Thyroid gland (tissue), 4 donors: Measurements from ENCODE around the gene MAST4. TPM values are rescaled to one million over a fixed set of nuclear protein-coding genes. Genes with fewer than 3 reads are reported as not detected.

Experiments used
- DNase-seq, 2 donors: peaks; one replicate each; pipeline ENCODE4 v3.0.0-alpha.2; 2019
- H3K27ac ChIP-seq, 3 donors: fragments of 200-600 bp; sonication (generic); 1 replicate in 2 of 3; 2 replicates in 1 of 3; pipeline ENCODE4 v1.5.1; 2016 to 2019; ENCODE audit warnings: mild to moderate bottlenecking in 1 of 3, moderate library complexity in 1 of 3
- H3K27me3 ChIP-seq: fragments of 200-600 bp; sonication (generic); one replicate; pipeline ENCODE4 v1.5.1; 2019
- H3K36me3 ChIP-seq, 2 donors: fragments of 200-600 bp; sonication (generic); one replicate each; pipeline ENCODE4 v1.5.1; 2016 to 2019
- H3K4me1 ChIP-seq, 2 donors: fragments of 200-600 bp; sonication (generic); one replicate each; pipeline ENCODE4 v1.5.1; 2017 to 2019
- H3K4me3 ChIP-seq, 3 donors: fragments of 200-600 bp; sonication (generic); replicated peaks in 1 of 3; 1 replicate in 2 of 3; 2 replicates in 1 of 3; pipeline ENCODE4 v1.5.1; 2016; ENCODE audit warnings: mild to moderate bottlenecking in 1 of 3
- H3K9me3 ChIP-seq: fragments of 200-600 bp; sonication (generic); one replicate; pipeline ENCODE4 v1.5.1; 2017
- POLR2A ChIP-seq, 2 donors: fragments of 450-650 bp; IDR thresholded peaks; one replicate each; pipeline ENCODE4 v1.6.1; 2017; ENCODE audit warnings: antibody characterized with exemption in 2 of 2, mild to moderate bottlenecking in 2 of 2, moderate library complexity in 1 of 2
- WGBS, 2 donors: methylation state at CpG; one replicate each; pipeline ENCODE4 v1.1.5; 2017; 5-methylcytosine and 5-hydroxymethylcytosine counted together
- intact Hi-C: fragments of 100-400 bp; cut with DNase I; formaldehyde crosslinking; loops from one replicate; pipeline ENCODE4 v1.15.1; 2023
- total RNA-seq, 4 donors: library from RNA; depleted of rRNA; stranded (reverse); fragments of >200 nt; gene quantifications; one replicate each; pipeline ENCODE4 v1.2.3, GENCODE V29; 2016
- TF ChIP-seq, protein P1 (sequence below), 6 experiments: fragments of 200-600 bp in 3 of 6; fragments of 450-650 bp in 3 of 6; sonication (generic) in 3 of 6; IDR thresholded peaks; one replicate each; pipeline ENCODE4 v1.5.1; 2016 to 2019; ENCODE audit warnings: antibody characterized with exemption in 6 of 6, mild to moderate bottlenecking in 2 of 6, inconsistent platforms in 1 of 6, moderate library complexity in 1 of 6

The MAST4 gene
- total RNA-seq, 4 donors from 2014 or later = 20.2 to 38.3 (median 24.4) TPM

DNA sequence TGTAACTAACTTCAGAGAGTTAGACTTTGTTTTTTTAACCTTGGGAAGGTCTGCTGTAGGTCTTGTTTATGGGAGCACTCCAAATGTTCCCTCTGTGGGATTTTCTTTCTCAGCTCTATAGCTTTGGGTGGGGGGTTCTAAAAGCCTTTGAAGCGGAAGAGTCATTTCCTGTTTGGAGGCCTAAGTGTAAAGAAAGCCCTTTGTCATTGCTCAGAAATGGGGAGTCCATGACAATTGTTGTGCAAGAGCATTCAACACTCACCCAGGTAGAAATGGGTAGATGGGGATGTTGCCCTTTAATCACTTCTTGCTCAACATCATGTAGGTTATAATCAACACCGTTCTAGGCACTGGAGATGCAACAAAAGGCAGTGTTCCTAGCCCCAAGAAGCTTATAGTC lies 30.3 kb upstream of the MAST4 start:
- TF ChIP-seq POLR2A (IDR thresholded peaks at IDR 0.05) = no peak
- TF ChIP-seq, protein P1, sequence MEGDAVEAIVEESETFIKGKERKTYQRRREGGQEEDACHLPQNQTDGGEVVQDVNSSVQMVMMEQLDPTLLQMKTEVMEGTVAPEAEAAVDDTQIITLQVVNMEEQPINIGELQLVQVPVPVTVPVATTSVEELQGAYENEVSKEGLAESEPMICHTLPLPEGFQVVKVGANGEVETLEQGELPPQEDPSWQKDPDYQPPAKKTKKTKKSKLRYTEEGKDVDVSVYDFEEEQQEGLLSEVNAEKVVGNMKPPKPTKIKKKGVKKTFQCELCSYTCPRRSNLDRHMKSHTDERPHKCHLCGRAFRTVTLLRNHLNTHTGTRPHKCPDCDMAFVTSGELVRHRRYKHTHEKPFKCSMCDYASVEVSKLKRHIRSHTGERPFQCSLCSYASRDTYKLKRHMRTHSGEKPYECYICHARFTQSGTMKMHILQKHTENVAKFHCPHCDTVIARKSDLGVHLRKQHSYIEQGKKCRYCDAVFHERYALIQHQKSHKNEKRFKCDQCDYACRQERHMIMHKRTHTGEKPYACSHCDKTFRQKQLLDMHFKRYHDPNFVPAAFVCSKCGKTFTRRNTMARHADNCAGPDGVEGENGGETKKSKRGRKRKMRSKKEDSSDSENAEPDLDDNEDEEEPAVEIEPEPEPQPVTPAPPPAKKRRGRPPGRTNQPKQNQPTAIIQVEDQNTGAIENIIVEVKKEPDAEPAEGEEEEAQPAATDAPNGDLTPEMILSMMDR (IDR thresholded peaks at IDR 0.05) = no peak
- H3K27me3 ChIP-seq = no peaks in the 10 kb centered on the region
- H3K4me1 ChIP-seq = no peaks in the 10 kb centered on the region
- H3K4me3 ChIP-seq = no peak overlapping the region
- DNase-seq = no peak
- no peak overlapping the region for H3K27ac ChIP-seq
- no peaks in the 10 kb centered on the region for H3K9me3 ChIP-seq
- intact Hi-C loops = no loop called here
- 82 to 93% methylated on average over 2 of the region's 2 CpGs for WGBS, 2 donors
- no peaks in the 10 kb centered on the region for H3K36me3 ChIP-seq

DNA sequence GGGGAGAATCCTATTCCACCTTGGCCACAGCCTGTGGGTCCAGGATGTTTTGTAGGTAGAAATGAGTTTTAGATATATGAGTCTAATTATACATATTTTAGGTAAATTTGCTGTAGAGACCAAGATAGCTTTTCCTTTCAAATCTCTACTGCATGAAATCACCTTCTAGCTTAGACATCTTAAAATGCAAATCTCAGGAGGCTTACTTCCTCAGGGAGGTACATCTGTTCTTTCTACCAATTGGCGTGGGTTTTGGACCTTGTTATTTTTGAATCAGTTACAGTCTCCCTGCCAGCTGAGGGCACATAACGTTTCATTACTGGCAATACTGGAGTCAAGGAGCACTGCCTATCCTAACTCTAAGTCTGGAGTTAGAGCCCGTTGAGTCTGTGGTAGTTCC lies 28.7 kb upstream of the MAST4 start:
- Histone ChIP-seq H3K27me3 (no peaks in the 10 kb centered on the region), H3K27ac (no peak overlapping the region), H3K4me3 (no peak overlapping the region), H3K36me3 (no peaks in the 10 kb centered on the region), H3K9me3 (no peaks in the 10 kb centered on the region), H3K4me1 (no peaks in the 10 kb centered on the region)
- DNase-seq = no peak
- TF ChIP-seq, protein P1 (IDR thresholded peaks at IDR 0.05) = no peak
- TF ChIP-seq POLR2A (IDR thresholded peaks at IDR 0.05) = no peak
- intact Hi-C loops = no loop called here
- WGBS, 2 donors = 68 to 74% methylated on average over 3 of the region's 3 CpGs

DNA sequence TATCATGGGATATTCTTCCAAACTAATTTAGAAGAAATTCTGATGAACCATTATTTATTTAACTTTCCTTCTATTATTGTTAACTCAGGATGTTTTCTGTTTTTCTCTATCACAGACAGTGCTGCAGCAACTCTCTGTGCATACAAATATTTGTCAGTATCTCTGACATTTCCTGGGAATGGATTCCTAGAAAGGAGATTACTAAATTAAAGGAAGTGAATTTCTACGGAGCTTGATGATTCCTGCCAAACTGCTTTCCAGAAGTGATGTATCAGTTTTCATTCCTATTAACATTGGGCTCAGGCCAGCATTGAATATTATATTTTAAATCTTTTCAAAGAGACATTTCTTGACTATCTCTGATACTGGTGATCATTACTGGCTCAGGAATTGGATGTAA lies 26.0 kb upstream of the MAST4 start:
- Histone ChIP-seq H3K4me3 (no peak overlapping the region), H3K27ac (no peak overlapping the region), H3K9me3 (no peaks in the 10 kb centered on the region), H3K4me1 (peaks cover 0 to 3% of the 10 kb centered on the region in 2 donors), H3K36me3 (no peaks in the 10 kb centered on the region), H3K27me3 (no peaks in the 10 kb centered on the region)
- no peak for DNase-seq
- 47 to 58% methylated on average over 1 of the region's 1 CpG for WGBS, 2 donors
- intact Hi-C loops = no loop called here
- TF ChIP-seq, protein P1 (IDR thresholded peaks at IDR 0.05) = no peak
- no peak for TF ChIP-seq POLR2A (IDR thresholded peaks at IDR 0.05)

DNA sequence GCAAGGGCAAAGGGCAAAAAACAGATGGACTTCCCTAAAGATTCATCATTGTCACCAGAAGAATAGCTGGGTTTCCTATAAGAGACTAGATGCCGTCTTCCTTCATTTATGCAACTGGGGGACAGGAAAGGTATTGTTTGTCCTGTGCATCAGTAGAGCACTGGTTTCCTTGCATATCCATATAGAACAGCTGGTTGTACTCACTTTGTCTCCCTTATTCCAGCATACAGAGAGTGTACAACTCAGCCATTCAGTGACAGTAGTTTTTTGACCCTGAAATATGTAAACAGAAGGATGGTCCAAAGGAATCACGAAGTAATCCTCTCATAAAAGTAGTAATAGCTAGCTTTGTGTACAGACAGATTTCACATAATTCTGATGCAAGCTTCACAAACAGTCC lies 22.5 kb upstream of the MAST4 start:
- Histone ChIP-seq H3K36me3 (no peaks in the 10 kb centered on the region), H3K4me1 (peaks cover 0 to 3% of the 10 kb centered on the region in 2 donors), H3K27me3 (peaks cover 4% of the 10 kb centered on the region), H3K27ac (no peak overlapping the region), H3K4me3 (no peak overlapping the region), H3K9me3 (no peaks in the 10 kb centered on the region)
- intact Hi-C loops = no loop called here
- DNase-seq = no peak
- TF ChIP-seq, protein P1 (IDR thresholded peaks at IDR 0.05) = no peak
- no peak for TF ChIP-seq POLR2A (IDR thresholded peaks at IDR 0.05)
- 62 to 76% methylated on average over 2 of the region's 2 CpGs for WGBS, 2 donors

DNA sequence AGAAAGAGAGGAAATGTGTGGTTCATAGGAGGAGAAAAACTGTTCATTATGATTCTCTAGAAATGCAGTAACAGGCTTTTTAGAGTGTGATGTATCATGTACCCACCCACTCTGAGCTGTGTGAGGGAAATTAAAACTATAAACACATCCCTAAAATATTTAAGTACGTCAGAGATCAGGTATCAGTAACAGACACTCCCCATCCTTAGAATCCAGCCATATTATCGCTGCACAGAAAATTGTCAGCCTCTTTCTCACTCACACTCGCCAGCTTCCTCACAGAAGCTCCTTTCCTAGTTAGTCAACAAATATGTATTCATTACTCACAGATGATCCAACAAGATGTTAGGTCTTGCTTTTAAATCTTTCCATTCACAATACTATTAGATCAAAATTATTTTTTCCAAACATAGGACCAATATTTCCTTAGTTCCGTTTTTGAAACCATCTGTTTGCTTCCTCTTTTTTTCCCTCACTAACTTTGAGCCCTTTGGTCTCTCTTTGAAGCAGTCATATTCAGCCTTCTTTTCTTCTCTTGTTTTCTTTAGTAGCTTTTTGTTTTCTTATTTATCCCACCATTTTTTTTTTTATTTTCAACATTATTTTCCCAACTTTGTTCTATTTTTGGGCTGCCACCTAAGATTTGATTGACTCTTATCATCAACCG lies 13.6 kb upstream of the MAST4 start:
- TF ChIP-seq POLR2A (IDR thresholded peaks at IDR 0.05) = no peak
- TF ChIP-seq, protein P1 (IDR thresholded peaks at IDR 0.05) = no peak
- Histone ChIP-seq H3K4me1 (no peaks in the 10 kb centered on the region), H3K4me3 (no peak overlapping the region), H3K27me3 (no peaks in the 10 kb centered on the region), H3K27ac (no peak overlapping the region), H3K36me3 (no peaks in the 10 kb centered on the region), H3K9me3 (no peaks in the 10 kb centered on the region)
- DNase-seq = no peak
- WGBS, 2 donors = 82 to 84% methylated on average over 5 of the region's 5 CpGs
- intact Hi-C loops = no loop called here
